HEK293T (cell line): ENCODE data around the gene DLG1.
A peak's percentile ranks its signal among the peaks of the same experiment; 100 is the strongest.

Source experiments
- CTCF ChIA-PET: fragments of 350-600 bp; formaldehyde crosslinking; extraction: SDS; loops from one replicate; lab custom pipeline; 2021; ENCODE audit warnings: antibody characterized with exemption, inconsistent platforms; lab: Yijun Ruan, JAX
- POLR2A ChIA-PET: fragments of 350-600 bp; formaldehyde crosslinking; extraction: SDS; loops from one replicate; lab custom pipeline; 2020; ENCODE audit warnings: antibody characterized with exemption, inconsistent platforms; lab: Yijun Ruan, JAX
- DNase-seq: peaks from one replicate; pipeline ENCODE4 v3.0.0; 2012; ENCODE audit warnings: mixed read lengths; ENCODE audit errors: extremely low spot score
- ARNT ChIP-seq: fragments of 450-650 bp; IDR thresholded peaks from 2 replicates; pipeline ENCODE4 v1.6.1; 2017; ENCODE audit warnings: mild to moderate bottlenecking
- BHLHE40 ChIP-seq: fragments of 450-650 bp; IDR thresholded peaks from 2 replicates; pipeline ENCODE4 v1.6.1; 2016; ENCODE audit warnings: mild to moderate bottlenecking, moderate library complexity, borderline replicate concordance
- CTBP1 ChIP-seq: fragments of 450-650 bp; IDR thresholded peaks from 2 replicates; pipeline ENCODE4 v1.6.1; 2016; ENCODE audit warnings: borderline replicate concordance
- ELF4 ChIP-seq: fragments of 450-650 bp; IDR thresholded peaks from 2 replicates; pipeline ENCODE4 v1.6.1; 2017; ENCODE audit warnings: antibody characterized with exemption
- FOXA1 ChIP-seq: fragments of 450-650 bp; IDR thresholded peaks from 2 replicates; pipeline ENCODE4 v1.6.1; 2016; ENCODE audit warnings: mild to moderate bottlenecking
- FOXK2 ChIP-seq: fragments of 450-650 bp; IDR thresholded peaks from 2 replicates; pipeline ENCODE4 v1.6.1; 2016; ENCODE audit warnings: mild to moderate bottlenecking
- FOXM1 ChIP-seq: fragments of 450-650 bp; IDR thresholded peaks from 2 replicates; pipeline ENCODE4 v1.6.1; 2017; ENCODE audit warnings: mild to moderate bottlenecking, borderline replicate concordance
- HDGF ChIP-seq: fragments of 450-650 bp; IDR thresholded peaks from 2 replicates; pipeline ENCODE4 v1.6.1; 2017; ENCODE audit warnings: antibody characterized with exemption, borderline replicate concordance
- L3MBTL2 ChIP-seq: fragments of 450-650 bp; conservative IDR thresholded peaks from 2 replicates; pipeline ENCODE4 v1.6.1; 2016; ENCODE audit warnings: mild to moderate bottlenecking
- LEF1 ChIP-seq: fragments of 450-650 bp; IDR thresholded peaks from 2 replicates; pipeline ENCODE4 v1.6.1; 2017; ENCODE audit warnings: mild to moderate bottlenecking, borderline replicate concordance
- NFRKB ChIP-seq: fragments of 450-650 bp; IDR thresholded peaks from 2 replicates; pipeline ENCODE4 v1.6.1; 2016; ENCODE audit warnings: mild to moderate bottlenecking, moderate library complexity
- SP1 ChIP-seq: fragments of 450-650 bp; IDR thresholded peaks from 2 replicates; pipeline ENCODE4 v1.6.1; 2017
- SUZ12 ChIP-seq: fragments of 450-650 bp; IDR thresholded peaks from 2 replicates; pipeline ENCODE4 v1.6.1; 2016; ENCODE audit warnings: mild to moderate bottlenecking
- TARDBP ChIP-seq: fragments of 450-650 bp; IDR thresholded peaks from 2 replicates; pipeline ENCODE4 v1.6.1; 2016
- ZNF384 ChIP-seq: fragments of 450-650 bp; IDR thresholded peaks from 2 replicates; pipeline ENCODE4 v1.6.1; 2016
- TF ChIP-seq, protein P1 (sequence below): fragments of 450-650 bp; IDR thresholded peaks from 2 replicates; pipeline ENCODE4 v1.6.1; 2016

DLG1 gene

DNA sequence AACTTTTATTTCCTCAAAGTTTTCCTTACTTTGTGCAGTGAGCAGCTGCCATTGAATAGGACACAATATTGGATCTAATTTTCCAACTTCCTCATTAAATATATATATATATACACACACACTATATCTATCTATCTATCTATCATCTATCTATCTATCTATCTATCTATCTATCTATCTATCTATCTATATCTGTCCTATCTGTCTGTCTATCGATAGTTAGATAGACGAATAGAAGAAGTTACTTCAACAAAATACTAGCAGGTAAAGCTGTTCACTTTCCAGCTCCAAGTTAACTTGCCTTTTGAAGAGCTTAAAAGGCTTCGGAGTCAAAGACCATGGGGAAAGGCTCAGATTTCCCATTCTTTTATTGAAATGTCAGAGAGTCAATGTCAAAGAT is 3.6 kb upstream of the DLG1 start:
- no peak for DNase-seq
- CTCF ChIA-PET, result interaction anchor here (0.6 kb wide), 1 partner anchor 62 kb away, joined by 5 read pairs; no protein-coding TSS in a partner anchor
- TF ChIP-seq LEF1, result no peak
- POLR2A ChIA-PET, result interaction anchor here (0.6 kb wide), 1 partner anchor 183 kb away, joined by 3 read pairs; no protein-coding TSS in a partner anchor

DNA sequence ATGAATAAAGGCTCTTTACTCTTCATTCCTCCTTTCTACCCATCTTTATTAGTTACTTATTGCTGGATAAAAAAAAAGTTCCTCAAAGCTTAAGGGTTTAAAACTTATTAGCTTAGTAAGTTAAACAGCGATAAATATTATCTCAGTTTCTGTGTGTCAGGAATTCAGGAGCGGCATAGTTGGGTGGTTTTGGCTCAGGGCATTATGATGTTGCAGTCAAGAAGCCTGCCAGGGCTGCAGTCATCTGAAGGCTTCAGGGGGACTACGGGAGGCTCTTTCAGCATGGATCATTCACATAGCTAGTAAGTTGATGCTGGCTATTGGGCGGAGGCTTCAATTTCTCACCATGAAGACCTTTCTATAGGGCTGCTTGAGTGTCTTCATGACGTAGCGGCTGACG is 1.9 kb upstream of the DLG1 start:
- DNase-seq, result no peak
- ChIA-PET POLR2A (no interaction called here), CTCF (no interaction called here)
- no peak for TF ChIP-seq SUZ12
- no peak for TF ChIP-seq FOXA1
- TF ChIP-seq LEF1, result no peak
- no peak for TF ChIP-seq SP1
- TF ChIP-seq, protein P1, sequence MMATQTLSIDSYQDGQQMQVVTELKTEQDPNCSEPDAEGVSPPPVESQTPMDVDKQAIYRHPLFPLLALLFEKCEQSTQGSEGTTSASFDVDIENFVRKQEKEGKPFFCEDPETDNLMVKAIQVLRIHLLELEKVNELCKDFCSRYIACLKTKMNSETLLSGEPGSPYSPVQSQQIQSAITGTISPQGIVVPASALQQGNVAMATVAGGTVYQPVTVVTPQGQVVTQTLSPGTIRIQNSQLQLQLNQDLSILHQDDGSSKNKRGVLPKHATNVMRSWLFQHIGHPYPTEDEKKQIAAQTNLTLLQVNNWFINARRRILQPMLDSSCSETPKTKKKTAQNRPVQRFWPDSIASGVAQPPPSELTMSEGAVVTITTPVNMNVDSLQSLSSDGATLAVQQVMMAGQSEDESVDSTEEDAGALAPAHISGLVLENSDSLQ, result no peak
- no peak for TF ChIP-seq BHLHE40
- TF ChIP-seq NFRKB, result no peak
- TF ChIP-seq HDGF, result no peak
- TF ChIP-seq ARNT, result no peak
- TF ChIP-seq FOXK2, result no peak
- TF ChIP-seq ZNF384, result no peak
- no peak for TF ChIP-seq ELF4
- no peak for TF ChIP-seq FOXM1
- no peak for TF ChIP-seq L3MBTL2
- TF ChIP-seq TARDBP, result no peak
- no peak for TF ChIP-seq CTBP1

DNA sequence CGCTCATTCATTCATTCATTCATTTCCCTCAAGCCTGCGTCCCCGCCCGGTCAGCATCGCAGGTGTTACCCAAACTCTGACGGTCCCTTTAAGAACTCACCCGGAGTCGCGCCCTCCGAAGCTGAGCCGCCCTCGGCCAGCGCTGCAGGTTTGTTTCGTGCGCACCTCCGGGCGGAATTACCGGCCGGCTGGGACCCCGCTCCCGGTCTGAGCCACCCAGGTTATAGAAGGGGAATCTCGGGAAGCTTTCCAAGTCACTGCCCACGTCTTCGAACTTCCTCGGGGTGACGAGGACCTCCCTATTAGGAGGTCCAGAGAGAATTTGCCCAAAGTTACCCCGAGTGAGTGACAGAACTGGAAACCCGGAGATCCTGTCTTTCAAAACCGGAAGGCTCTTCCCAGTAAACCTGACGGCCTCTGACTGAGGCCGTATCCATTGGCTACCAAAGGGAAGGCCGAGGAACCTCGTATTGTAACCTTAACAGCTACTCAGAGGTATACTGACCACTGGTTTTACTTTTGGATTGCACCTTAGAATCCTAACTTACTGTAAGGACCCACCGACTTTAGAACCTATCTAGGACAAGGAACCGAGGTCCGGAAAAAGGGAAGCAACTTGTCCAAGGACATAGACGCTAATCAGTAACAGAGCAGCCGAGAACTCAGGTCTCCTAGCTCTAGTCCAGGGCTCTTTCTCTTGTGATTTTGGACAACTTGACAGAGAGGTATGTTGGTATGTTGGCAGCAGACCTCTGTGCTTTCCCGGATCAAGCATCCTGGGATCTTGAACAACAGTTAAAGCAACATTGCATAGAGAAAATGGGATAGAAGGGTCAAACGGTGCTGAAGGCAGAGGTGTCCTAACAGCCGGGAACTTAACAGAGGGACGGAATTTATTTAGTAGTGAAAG is 788 bp upstream of the DLG1 start:
- peak; percentile 45 for DNase-seq
- CTCF ChIA-PET, result interaction anchor here (0.6 kb wide), 1 partner anchor 780 kb away, joined by 3 read pairs; no protein-coding TSS in a partner anchor
- TF ChIP-seq, protein P1, result 0 out of 2 replicates have a peak, but pooled peaks have one; percentile 31
- no peak for TF ChIP-seq HDGF
- POLR2A ChIA-PET, result interaction anchor here (0.9 to 1.0 kb wide), 2 partner anchors 10 to 31 kb away, joined by 5 read pairs; no protein-coding TSS in a partner anchor

DNA sequence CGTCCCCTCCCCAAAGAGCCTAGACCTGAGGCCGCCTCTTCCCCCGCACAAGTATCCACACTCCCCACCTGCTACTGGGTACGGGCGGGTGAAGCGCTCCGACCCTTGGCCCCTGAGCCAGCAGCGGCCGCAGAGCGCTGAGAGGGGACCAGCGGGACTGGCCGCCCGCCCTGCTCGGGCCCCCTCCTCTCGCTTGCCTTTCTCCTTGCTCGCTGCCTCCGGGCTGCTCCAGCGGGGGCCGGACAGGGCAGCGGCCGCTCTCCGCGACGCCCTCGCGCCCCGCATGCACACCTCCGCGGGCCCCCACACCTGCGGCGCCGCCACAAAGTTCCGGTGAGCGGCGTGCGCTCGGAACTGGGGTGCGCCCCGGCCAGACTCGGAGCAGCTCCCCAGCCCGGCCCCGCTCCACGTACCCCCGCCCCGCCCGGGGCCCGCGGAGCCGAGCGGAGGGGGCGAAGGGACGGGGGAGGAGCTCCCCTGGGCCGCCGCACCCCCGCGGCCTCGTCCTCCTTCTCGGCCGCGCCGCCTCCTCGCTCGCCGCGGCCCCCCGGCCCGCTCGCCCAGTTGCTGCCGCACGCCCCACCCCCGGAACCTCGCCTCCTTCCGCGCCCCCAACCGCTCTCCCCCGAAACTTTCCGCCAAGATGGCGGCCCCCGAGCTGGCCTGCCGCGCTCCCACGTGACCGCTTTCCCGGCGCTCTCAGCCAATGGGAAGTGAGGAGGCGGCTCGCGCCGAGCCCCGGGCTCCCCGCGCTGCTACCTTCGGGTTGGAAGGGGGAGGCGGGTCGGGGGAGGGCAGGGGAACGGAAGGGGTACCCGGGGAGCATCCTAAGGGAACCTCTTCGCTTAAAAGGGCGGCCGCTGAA is 704 bp downstream of the DLG1 start:
- POLR2A ChIA-PET, result no interaction called here
- CTCF ChIA-PET, result interaction anchor here (0.6 kb wide), 1 partner anchor 46 kb away, joined by 4 read pairs; no protein-coding TSS in a partner anchor
- TF ChIP-seq SUZ12 (no peak), ELF4 (no peak), FOXK2 (no peak), L3MBTL2 (no peak; the same call in 1 of the 2 replicates), ZNF384 (no peak), FOXM1 (no peak), ARNT (no peak), HDGF (no peak), TARDBP (no peak), FOXA1 (no peak), NFRKB (no peak), SP1 (no peak), CTBP1 (no peak), LEF1 (no peak), BHLHE40 (no peak)
- TF ChIP-seq, protein P1, result no peak
- DNase-seq, result peak; percentile 78

DNA sequence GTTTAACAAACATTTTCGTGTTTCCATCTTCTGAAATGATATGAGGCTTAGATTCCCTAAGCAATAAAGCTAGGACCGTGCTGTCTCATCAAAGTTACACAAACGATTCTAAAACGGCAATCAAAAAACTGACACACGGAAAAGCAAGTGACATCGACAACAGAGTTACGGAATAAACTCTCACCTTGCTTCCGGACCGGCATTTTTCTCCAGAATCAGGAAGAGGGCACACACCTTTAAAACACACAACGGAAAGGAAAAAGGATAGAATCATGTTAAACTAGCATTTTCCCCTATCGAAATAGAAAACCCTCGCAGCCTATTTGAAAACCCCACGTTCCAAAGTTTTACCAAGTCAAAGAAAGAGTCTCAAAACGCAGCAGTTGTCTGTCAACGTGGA is 1.4 kb downstream of the DLG1 start:
- DNase-seq, result no peak
- CTCF ChIA-PET, result no interaction called here
- POLR2A ChIA-PET, result no interaction called here
- TF ChIP-seq, protein P1, result no peak
- TF ChIP-seq HDGF, result no peak
- TF ChIP-seq ZNF384, result no peak
- TF ChIP-seq NFRKB, result no peak
- TF ChIP-seq ELF4, result no peak
- no peak for TF ChIP-seq BHLHE40

DNA sequence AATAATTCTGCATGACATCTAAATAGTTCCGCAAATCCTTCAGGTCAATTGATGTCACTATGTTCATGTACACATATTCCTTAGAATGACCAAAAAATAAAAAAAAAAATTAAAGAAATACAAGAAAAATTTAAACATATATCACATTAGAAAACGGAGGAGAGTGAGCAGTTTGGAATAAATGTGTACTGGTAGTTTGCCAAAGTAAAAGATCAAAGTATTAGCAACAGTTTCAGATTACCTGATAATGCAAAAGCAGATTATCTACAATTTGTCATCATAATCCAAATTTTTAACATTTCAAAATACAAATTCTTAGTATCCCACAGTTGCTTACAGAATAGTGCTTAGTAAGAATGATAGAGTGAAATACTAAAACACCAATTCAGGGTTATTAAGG is 1.9 kb downstream of the DLG1 start:
- ChIA-PET POLR2A (no interaction called here), CTCF (no interaction called here)
- TF ChIP-seq SUZ12 (no peak), HDGF (no peak), ARNT (no peak), FOXM1 (no peak), FOXK2 (no peak), BHLHE40 (no peak), ZNF384 (no peak), NFRKB (no peak), CTBP1 (no peak), LEF1 (no peak), FOXA1 (no peak), SP1 (no peak), ELF4 (no peak), L3MBTL2 (no peak), TARDBP (no peak)
- TF ChIP-seq, protein P1, result no peak
- no peak for DNase-seq
